Thyroid gland (tissue), 4 donors: ENCODE measurements around the gene AQP12B. TPM values are rescaled to one million over a fixed set of nuclear protein-coding genes. Genes with fewer than 3 reads are reported as not detected.

ENCODE experiments used
- DNase-seq, 2 donors: peaks; one replicate each; pipeline ENCODE4 v3.0.0-alpha.2; 2019
- H3K27ac ChIP-seq, 3 donors: fragments of 200-600 bp; sonication (generic); 1 replicate in 2 of 3; 2 replicates in 1 of 3; pipeline ENCODE4 v1.5.1; 2016 to 2019; ENCODE audit warnings: mild to moderate bottlenecking in 1 of 3, moderate library complexity in 1 of 3
- H3K27me3 ChIP-seq: fragments of 200-600 bp; sonication (generic); one replicate; pipeline ENCODE4 v1.5.1; 2019
- H3K36me3 ChIP-seq, 2 donors: fragments of 200-600 bp; sonication (generic); one replicate each; pipeline ENCODE4 v1.5.1; 2016 to 2019
- H3K4me1 ChIP-seq, 2 donors: fragments of 200-600 bp; sonication (generic); one replicate each; pipeline ENCODE4 v1.5.1; 2017 to 2019
- H3K4me3 ChIP-seq, 3 donors: fragments of 200-600 bp; sonication (generic); replicated peaks in 1 of 3; 1 replicate in 2 of 3; 2 replicates in 1 of 3; pipeline ENCODE4 v1.5.1; 2016; ENCODE audit warnings: mild to moderate bottlenecking in 1 of 3
- H3K9me3 ChIP-seq: fragments of 200-600 bp; sonication (generic); one replicate; pipeline ENCODE4 v1.5.1; 2017
- POLR2A ChIP-seq, 2 donors: fragments of 450-650 bp; IDR thresholded peaks; one replicate each; pipeline ENCODE4 v1.6.1; 2017; ENCODE audit warnings: antibody characterized with exemption in 2 of 2, mild to moderate bottlenecking in 2 of 2, moderate library complexity in 1 of 2
- WGBS, 2 donors: methylation state at CpG; one replicate each; pipeline ENCODE4 v1.1.5; 2017; 5-methylcytosine and 5-hydroxymethylcytosine counted together
- intact Hi-C: fragments of 100-400 bp; cut with DNase I; formaldehyde crosslinking; loops from one replicate; pipeline ENCODE4 v1.15.1; 2023
- total RNA-seq, 4 donors: library from RNA; depleted of rRNA; stranded (reverse); fragments of >200 nt; gene quantifications; one replicate each; pipeline ENCODE4 v1.2.3, GENCODE V29; 2016
- TF ChIP-seq, protein P1 (sequence below), 6 experiments: fragments of 200-600 bp in 3 of 6; fragments of 450-650 bp in 3 of 6; sonication (generic) in 3 of 6; IDR thresholded peaks; one replicate each; pipeline ENCODE4 v1.5.1; 2016 to 2019; ENCODE audit warnings: antibody characterized with exemption in 6 of 6, mild to moderate bottlenecking in 2 of 6, inconsistent platforms in 1 of 6, moderate library complexity in 1 of 6

Gene AQP12B
- total RNA-seq, 4 donors from 2014 or later: 0.13 TPM; not detected in 3

- 15 to 20% methylated on average over 1 to 14 of the region's 16 CpGs for WGBS, 2 donors
- Histone ChIP-seq H3K27me3 (no peaks in the 10 kb centered on the region), H3K27ac (no peak overlapping the region), H3K4me3 (no peak overlapping the region), H3K4me1 (no peaks in the 10 kb centered on the region), H3K36me3 (no peaks in the 10 kb centered on the region), H3K9me3 (no peaks in the 10 kb centered on the region)
- peak; percentile 22 to 29 for DNase-seq
- TF ChIP-seq POLR2A (IDR thresholded peaks at IDR 0.05): no peak
- TF ChIP-seq, protein P1, sequence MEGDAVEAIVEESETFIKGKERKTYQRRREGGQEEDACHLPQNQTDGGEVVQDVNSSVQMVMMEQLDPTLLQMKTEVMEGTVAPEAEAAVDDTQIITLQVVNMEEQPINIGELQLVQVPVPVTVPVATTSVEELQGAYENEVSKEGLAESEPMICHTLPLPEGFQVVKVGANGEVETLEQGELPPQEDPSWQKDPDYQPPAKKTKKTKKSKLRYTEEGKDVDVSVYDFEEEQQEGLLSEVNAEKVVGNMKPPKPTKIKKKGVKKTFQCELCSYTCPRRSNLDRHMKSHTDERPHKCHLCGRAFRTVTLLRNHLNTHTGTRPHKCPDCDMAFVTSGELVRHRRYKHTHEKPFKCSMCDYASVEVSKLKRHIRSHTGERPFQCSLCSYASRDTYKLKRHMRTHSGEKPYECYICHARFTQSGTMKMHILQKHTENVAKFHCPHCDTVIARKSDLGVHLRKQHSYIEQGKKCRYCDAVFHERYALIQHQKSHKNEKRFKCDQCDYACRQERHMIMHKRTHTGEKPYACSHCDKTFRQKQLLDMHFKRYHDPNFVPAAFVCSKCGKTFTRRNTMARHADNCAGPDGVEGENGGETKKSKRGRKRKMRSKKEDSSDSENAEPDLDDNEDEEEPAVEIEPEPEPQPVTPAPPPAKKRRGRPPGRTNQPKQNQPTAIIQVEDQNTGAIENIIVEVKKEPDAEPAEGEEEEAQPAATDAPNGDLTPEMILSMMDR (IDR thresholded peaks at IDR 0.05): peak in 3 of 6 experiments; percentile 13 to 32 (median 19)
- intact Hi-C loops: no loop called here
Measured at GRCh38 chr2:240640939-240641338, 41.7 kb downstream of the AQP12B start.

- no peaks in the 10 kb centered on the region for H3K27me3 ChIP-seq
Measured at GRCh38 chr2:240639566-240639965, 43.1 kb downstream of the AQP12B start.

DNA sequence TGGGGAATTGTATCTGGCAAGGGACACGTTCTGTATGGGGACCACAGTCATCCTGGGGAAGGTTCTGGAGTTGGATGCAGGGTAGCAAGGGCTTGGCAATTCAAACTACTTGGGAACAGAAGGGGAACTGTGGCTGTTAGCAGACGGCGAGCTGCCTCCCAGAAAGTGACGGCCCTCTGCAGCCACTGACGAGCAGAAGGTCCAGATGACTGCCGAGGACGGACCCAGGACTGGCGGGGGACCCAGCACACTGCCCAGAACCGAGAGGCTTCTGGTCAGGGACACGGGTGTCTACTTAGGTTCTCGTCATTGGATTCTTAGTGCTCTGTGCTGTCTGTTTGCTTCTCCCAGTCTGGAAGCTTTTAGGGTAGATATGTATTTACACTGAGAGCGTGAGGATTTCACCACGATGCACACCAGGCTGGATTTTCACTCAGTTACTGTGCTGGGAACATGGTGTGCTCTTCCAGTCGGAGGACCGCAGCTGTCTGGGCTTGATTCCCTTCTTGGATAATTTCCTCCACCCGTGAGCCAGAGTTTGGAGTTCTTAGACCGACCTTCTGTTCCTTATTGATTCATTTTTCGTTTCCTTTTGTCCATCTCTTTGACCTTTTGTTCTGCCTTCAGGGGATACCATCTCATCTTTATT lies 44.0 kb downstream of the AQP12B start:
- no peak for TF ChIP-seq POLR2A (IDR thresholded peaks at IDR 0.05)
- TF ChIP-seq, protein P1 (IDR thresholded peaks at IDR 0.05): no peak
- Histone ChIP-seq H3K4me1 (no peaks in the 10 kb centered on the region), H3K27me3 (no peaks in the 10 kb centered on the region), H3K4me3 (no peak overlapping the region), H3K9me3 (no peaks in the 10 kb centered on the region), H3K27ac (no peak overlapping the region), H3K36me3 (no peaks in the 10 kb centered on the region)
- WGBS, 2 donors: 70 to 73% methylated on average over 18 of the region's 18 CpGs
- intact Hi-C loops: no loop called here
- DNase-seq: no peak

More at GRCh38 chr2:240639566-240639965, 43.1 kb downstream of the AQP12B start:
- intact Hi-C loops: no loop called here
- TF ChIP-seq POLR2A (IDR thresholded peaks at IDR 0.05): no peak
- TF ChIP-seq, protein P1 (IDR thresholded peaks at IDR 0.05): no peak
- Histone ChIP-seq H3K27ac (no peak overlapping the region), H3K36me3 (no peaks in the 10 kb centered on the region), H3K9me3 (no peaks in the 10 kb centered on the region), H3K4me3 (no peak overlapping the region), H3K4me1 (no peaks in the 10 kb centered on the region)
- WGBS, 2 donors: 88% methylated on average over 18 of the region's 18 CpGs
- DNase-seq: no peak

GRCh38 chr2:240637901-240638345 lies 44.8 kb downstream of the AQP12B start:
- H3K27me3 ChIP-seq: no peaks in the 10 kb centered on the region
- no peak for DNase-seq

More at GRCh38 chr2:240637901-240638345, 44.8 kb downstream of the AQP12B start:
- H3K27ac ChIP-seq: no peak overlapping the region
- no peaks in the 10 kb centered on the region for H3K9me3 ChIP-seq
- no peak overlapping the region for H3K4me3 ChIP-seq
- intact Hi-C loops: no loop called here
- no peaks in the 10 kb centered on the region for H3K36me3 ChIP-seq
- no peaks in the 10 kb centered on the region for H3K4me1 ChIP-seq
- TF ChIP-seq POLR2A (IDR thresholded peaks at IDR 0.05): no peak
- TF ChIP-seq, protein P1 (IDR thresholded peaks at IDR 0.05): no peak
- WGBS, 2 donors: 78 to 80% methylated on average over 7 to 8 of the region's 8 CpGs
